Upper lobe of left lung (tissue), 6 donors: ENCODE results near the gene TACC2. TPM values are rescaled to one million over a fixed set of nuclear protein-coding genes. Genes with fewer than 3 reads are reported as not detected.

Experiments used
- ATAC-seq, 2 donors: fragments of 200-7000 bp; cut with Tn5 transposase; one replicate each; pipeline ENCODE4 v1.9.1; 2022; ENCODE audit warnings: mild to moderate bottlenecking in 2 of 2, moderate library complexity in 2 of 2; ENCODE audit not compliant: low FRiP score in 2 of 2
- DNase-seq, 2 donors: peaks; one replicate each; pipeline ENCODE4 v3.0.0-alpha.2; 2019 to 2020
- H3K27ac ChIP-seq, 4 donors: fragments of 200-600 bp; sonication (generic); one replicate each; pipeline ENCODE4 v1.5.1; 2016 to 2019
- H3K27me3 ChIP-seq, 4 donors: fragments of 200-600 bp; sonication (generic); one replicate each; pipeline ENCODE4 v1.5.1; 2017 to 2019
- H3K36me3 ChIP-seq, 4 donors: fragments of 200-600 bp; sonication (generic); one replicate each; pipeline ENCODE4 v1.5.1; 2016 to 2019
- H3K4me1 ChIP-seq, 4 donors: fragments of 200-600 bp; sonication (generic); one replicate each; pipeline ENCODE4 v1.5.1; 2018 to 2019
- H3K4me3 ChIP-seq, 4 donors: fragments of 200-600 bp; sonication (generic); one replicate each; pipeline ENCODE4 v1.5.1; 2017 to 2019; ENCODE audit warnings: mild to moderate bottlenecking in 2 of 4, moderate library complexity in 1 of 4
- H3K9me3 ChIP-seq, 4 donors: fragments of 200-600 bp; sonication (generic); one replicate each; pipeline ENCODE4 v1.5.1; 2018 to 2019
- EP300 ChIP-seq, 4 donors: sonication (generic); formaldehyde crosslinking; IDR thresholded peaks; one replicate each; pipeline ENCODE4 v1.5.1; 2017; ENCODE audit warnings: antibody characterized with exemption in 4 of 4, control low read depth in 2 of 4
- POLR2A ChIP-seq, 4 donors: fragments of 450-650 bp; IDR thresholded peaks; one replicate each; pipeline ENCODE4 v1.5.1; 2016 to 2017; ENCODE audit warnings: antibody characterized with exemption in 4 of 4, mild to moderate bottlenecking in 2 of 4
- POLR2AphosphoS5 ChIP-seq, 2 donors: sonication (generic); formaldehyde crosslinking; IDR thresholded peaks; one replicate each; pipeline ENCODE4 v1.5.1; 2017; ENCODE audit warnings: antibody characterized with exemption in 2 of 2
- WGBS, 2 donors: methylation state at CpG; one replicate each; pipeline ENCODE4 v1.1.5; 2017 to 2018; 5-methylcytosine and 5-hydroxymethylcytosine counted together
- total RNA-seq, 6 donors: library from RNA; depleted of rRNA in 4 of 6; stranded (reverse); fragments of >200 nt in 4 of 6; gene quantifications; one replicate each; pipeline versions ENCODE4 v1.1.0 to v1.2.1, GENCODE V29; 2016 to 2021
- TF ChIP-seq, protein P1 (sequence below), 6 experiments: fragments of 450-650 bp in 4 of 6; fragments of 200-600 bp in 2 of 6; sonication (generic) in 2 of 6; IDR thresholded peaks; one replicate each; pipeline ENCODE4 v1.5.1; 2016 to 2019; ENCODE audit warnings: antibody characterized with exemption in 6 of 6
- donor health status: DM: no; HTN: no; CAD: no; lungs with moderate emphysema.
- donor health status: DM: no; HTN: yes; CAD: no; lungs with severe emphysema.

The TACC2 gene
- total RNA-seq, 6 donors from 2014 or later = 158 to 701 (median 386) TPM

GRCh38 chr10:122018491-122018890 is 29.5 kb downstream of the TACC2 start:
- ATAC-seq = no peak
- 35 to 50% methylated on average over 7 of the region's 7 CpGs for WGBS, 2 donors
- Histone ChIP-seq H3K4me3 (peak overlapping the region in 1 of 4 donors; percentile 24), H3K4me1 (peaks cover 0 to 6% (median 1%) of the 10 kb centered on the region in 4 donors), H3K9me3 (no peaks in the 10 kb centered on the region), H3K27me3 (no peaks in the 10 kb centered on the region), H3K36me3 (no peaks in the 10 kb centered on the region), H3K27ac (peak overlapping the region; percentile 64 to 85 (median 70))
- DNase-seq = no peak
- TF ChIP-seq POLR2AphosphoS5 (IDR thresholded peaks at IDR 0.05) (no peak), EP300 (IDR thresholded peaks at IDR 0.05) (no peak), POLR2A (IDR thresholded peaks at IDR 0.05) (no peak)
- TF ChIP-seq, protein P1, sequence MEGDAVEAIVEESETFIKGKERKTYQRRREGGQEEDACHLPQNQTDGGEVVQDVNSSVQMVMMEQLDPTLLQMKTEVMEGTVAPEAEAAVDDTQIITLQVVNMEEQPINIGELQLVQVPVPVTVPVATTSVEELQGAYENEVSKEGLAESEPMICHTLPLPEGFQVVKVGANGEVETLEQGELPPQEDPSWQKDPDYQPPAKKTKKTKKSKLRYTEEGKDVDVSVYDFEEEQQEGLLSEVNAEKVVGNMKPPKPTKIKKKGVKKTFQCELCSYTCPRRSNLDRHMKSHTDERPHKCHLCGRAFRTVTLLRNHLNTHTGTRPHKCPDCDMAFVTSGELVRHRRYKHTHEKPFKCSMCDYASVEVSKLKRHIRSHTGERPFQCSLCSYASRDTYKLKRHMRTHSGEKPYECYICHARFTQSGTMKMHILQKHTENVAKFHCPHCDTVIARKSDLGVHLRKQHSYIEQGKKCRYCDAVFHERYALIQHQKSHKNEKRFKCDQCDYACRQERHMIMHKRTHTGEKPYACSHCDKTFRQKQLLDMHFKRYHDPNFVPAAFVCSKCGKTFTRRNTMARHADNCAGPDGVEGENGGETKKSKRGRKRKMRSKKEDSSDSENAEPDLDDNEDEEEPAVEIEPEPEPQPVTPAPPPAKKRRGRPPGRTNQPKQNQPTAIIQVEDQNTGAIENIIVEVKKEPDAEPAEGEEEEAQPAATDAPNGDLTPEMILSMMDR (IDR thresholded peaks at IDR 0.05) = no peak

DNA sequence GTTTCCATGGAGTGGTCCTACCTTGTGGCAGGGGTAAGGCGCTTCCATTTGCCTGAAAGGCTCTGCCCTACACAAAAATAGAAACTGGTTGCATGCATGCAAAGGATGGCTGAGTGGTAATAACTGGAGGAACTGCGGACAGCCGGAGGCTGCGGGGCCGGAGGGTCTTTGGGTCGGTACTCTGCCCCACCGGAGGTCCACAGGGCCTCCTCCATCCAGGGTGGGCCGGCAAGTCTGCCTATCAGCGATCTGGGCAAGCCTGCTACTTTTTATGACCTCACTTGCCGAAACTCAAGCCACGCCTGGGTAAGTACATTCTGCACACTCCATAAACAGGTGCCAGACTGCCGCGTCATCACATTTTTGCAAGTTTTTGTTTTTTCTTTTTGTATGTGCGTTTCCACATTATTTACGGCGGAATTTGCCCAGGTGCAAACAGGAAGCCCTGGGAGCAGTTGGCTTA is 30.0 kb downstream of the TACC2 start:
- H3K36me3 ChIP-seq = no peaks in the 10 kb centered on the region
- 58 to 80% methylated on average over 14 to 16 of the region's 16 CpGs for WGBS, 2 donors
- DNase-seq = peak; percentile 46 to 68
- ATAC-seq = peak; percentile 50 to 84
- no peaks in the 10 kb centered on the region for H3K27me3 ChIP-seq
- H3K9me3 ChIP-seq = no peaks in the 10 kb centered on the region
- H3K4me1 ChIP-seq = peaks cover 0 to 6% (median 1%) of the 10 kb centered on the region in 4 donors
- peak overlapping the region in 3 of 4 donors; percentile 13 to 30 (median 24) for H3K4me3 ChIP-seq
- peak overlapping the region; percentile 64 to 85 (median 70) for H3K27ac ChIP-seq
- TF ChIP-seq, protein P1 (IDR thresholded peaks at IDR 0.05) = no peak
- TF ChIP-seq EP300 (IDR thresholded peaks at IDR 0.05) = no peak
- no peak for TF ChIP-seq POLR2AphosphoS5 (IDR thresholded peaks at IDR 0.05)
- peak in 1 of 4 donors; percentile 19 for TF ChIP-seq POLR2A (IDR thresholded peaks at IDR 0.05)

DNA sequence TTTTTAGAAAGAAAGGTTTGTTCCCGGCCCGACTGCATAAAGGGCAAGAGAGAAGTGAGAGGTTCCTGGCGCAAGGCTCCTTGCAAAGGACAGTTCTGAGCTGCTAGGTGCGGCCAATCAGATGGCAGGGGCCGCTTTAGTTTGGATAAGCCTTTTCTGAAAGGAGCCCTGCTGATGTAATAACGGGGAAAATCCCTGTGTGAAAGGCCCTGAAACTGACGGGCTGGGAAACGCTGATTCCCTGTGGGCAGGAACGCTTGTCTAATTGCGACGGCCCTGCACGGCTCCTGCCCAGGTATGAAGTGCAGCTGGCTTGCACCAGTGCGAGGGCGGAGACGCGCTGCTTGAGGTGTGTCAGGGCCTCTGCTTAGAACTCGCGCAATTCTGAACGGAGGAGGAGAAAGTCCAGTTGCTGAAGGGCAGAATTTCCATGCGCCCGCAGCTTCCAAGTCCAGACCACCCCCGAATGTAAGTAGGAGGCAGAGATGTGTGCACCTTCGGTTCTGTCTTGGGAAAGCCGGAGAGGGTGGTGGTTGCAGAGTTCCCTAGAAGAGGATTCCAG is 30.5 kb downstream of the TACC2 start:
- H3K4me3 ChIP-seq = peak overlapping the region in 3 of 4 donors; percentile 13 to 30 (median 24)
- 42 to 65% methylated on average over 24 of the region's 24 CpGs for WGBS, 2 donors
- ATAC-seq = peak; percentile 64 to 90

DNA sequence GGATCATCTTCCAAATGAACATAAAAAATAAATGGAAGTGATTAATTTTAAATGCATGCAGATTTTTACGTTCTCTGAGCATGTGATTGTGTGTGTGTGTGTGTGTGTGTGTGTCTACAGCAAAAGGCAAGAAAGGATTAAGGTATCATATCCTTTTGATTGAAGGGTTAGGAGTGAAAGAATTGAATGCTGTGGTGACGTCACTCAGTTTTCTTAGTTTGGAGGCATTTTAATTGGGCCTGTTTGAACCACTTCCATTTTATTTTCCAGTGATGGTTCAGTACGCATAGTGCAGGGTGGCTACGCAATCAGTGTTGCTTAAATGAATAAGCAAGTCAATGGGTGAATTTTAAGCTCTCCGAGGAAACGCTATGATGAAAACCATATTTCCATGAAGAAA is 31.3 kb downstream of the TACC2 start:
- no peak for TF ChIP-seq POLR2AphosphoS5 (IDR thresholded peaks at IDR 0.05)
- no peak for TF ChIP-seq EP300 (IDR thresholded peaks at IDR 0.05)
- no peak for TF ChIP-seq POLR2A (IDR thresholded peaks at IDR 0.05)
- TF ChIP-seq, protein P1 (IDR thresholded peaks at IDR 0.05) = no peak
- ATAC-seq (no peak), DNase-seq (no peak)
- Histone ChIP-seq H3K27me3 (no peaks in the 10 kb centered on the region), H3K4me1 (peaks cover 0 to 6% (median 1%) of the 10 kb centered on the region in 4 donors), H3K27ac (peak overlapping the region in 3 of 4 donors; percentile 64 to 75 (median 65)), H3K36me3 (no peaks in the 10 kb centered on the region), H3K9me3 (no peaks in the 10 kb centered on the region), H3K4me3 (no peak overlapping the region)
- 86 to 87% methylated on average over 6 of the region's 6 CpGs for WGBS, 2 donors

More for the DNA sequence above, 30.5 kb downstream of the TACC2 start:
- H3K27me3 ChIP-seq = no peaks in the 10 kb centered on the region
- peak overlapping the region; percentile 64 to 85 (median 70) for H3K27ac ChIP-seq
- peaks cover 0 to 6% (median 1%) of the 10 kb centered on the region in 4 donors for H3K4me1 ChIP-seq
- H3K9me3 ChIP-seq = no peaks in the 10 kb centered on the region
- peak in 3 of 4 donors; percentile 57 to 69 (median 59) for TF ChIP-seq POLR2A (IDR thresholded peaks at IDR 0.05)
- TF ChIP-seq EP300 (IDR thresholded peaks at IDR 0.05) = no peak
- TF ChIP-seq POLR2AphosphoS5 (IDR thresholded peaks at IDR 0.05) = peak; percentile 15 to 28
- DNase-seq = peak; percentile 77 to 85
- no peaks in the 10 kb centered on the region for H3K36me3 ChIP-seq

GRCh38 chr10:122021379-122021778 is 32.4 kb downstream of the TACC2 start:
- no peak for TF ChIP-seq POLR2A (IDR thresholded peaks at IDR 0.05)
- TF ChIP-seq, protein P1 (IDR thresholded peaks at IDR 0.05) = no peak
- no peak for TF ChIP-seq POLR2AphosphoS5 (IDR thresholded peaks at IDR 0.05)
- no peaks in the 10 kb centered on the region for H3K36me3 ChIP-seq
- H3K4me3 ChIP-seq = peak overlapping the region in 1 of 4 donors; percentile 7
- peaks cover 0 to 6% (median 1%) of the 10 kb centered on the region in 4 donors for H3K4me1 ChIP-seq
- 17 to 36% methylated on average over 9 of the region's 9 CpGs for WGBS, 2 donors
- ATAC-seq (no peak), DNase-seq (no peak)
- H3K27ac ChIP-seq = peak overlapping the region in 2 of 4 donors; percentile 2 to 23
- no peaks in the 10 kb centered on the region for H3K27me3 ChIP-seq
- no peaks in the 10 kb centered on the region for H3K9me3 ChIP-seq
